OCI-LY3 (cell line): Measurements from ENCODE around the gene TMOD4.

ENCODE experiments used
- H2AFZ ChIP-seq: fragments of 200-600, 300-600 bp; shearing (Covaris generic); 2 replicates; pipeline ENCODE4 v1.6.0; 2014; ENCODE audit warnings: antibody characterized with exemption, low read depth, low read length
- H3K27ac ChIP-seq: fragments of 200-600, 300-600 bp; sonication (generic); 2 replicates; pipeline ENCODE4 v1.5.1; 2014; ENCODE audit warnings: mild to moderate bottlenecking, low read length, moderate library complexity, mixed read lengths
- H3K27me3 ChIP-seq: fragments of 200-600, 300-600 bp; sonication (generic); 2 replicates; pipeline ENCODE4 v1.6.1; 2014; ENCODE audit warnings: low read depth, low read length, mixed read lengths
- H3K36me3 ChIP-seq: fragments of 200-600, 300-600 bp; sonication (generic); replicated peaks from 2 replicates; pipeline ENCODE3; 2014; ENCODE audit warnings: low read depth, low read length, mixed read lengths
- H3K4me1 ChIP-seq: fragments of 300-600, 200-600 bp; sonication (generic); 2 replicates; pipeline ENCODE4 v1.6.1; 2014; ENCODE audit warnings: low read length, mixed read lengths
- H3K4me2 ChIP-seq: fragments of 200-600, 300-600 bp; sonication (generic); 2 replicates; pipeline ENCODE4 v1.6.1; 2014; ENCODE audit warnings: low read length, mixed read lengths
- H3K4me3 ChIP-seq: fragments of 300-600, 200-600 bp; sonication (generic); 2 replicates; pipeline ENCODE4 v1.5.1; 2014; ENCODE audit warnings: antibody characterized with exemption, mild to moderate bottlenecking, low read length, moderate library complexity
- H3K79me2 ChIP-seq: fragments of 300-600, 200-600 bp; shearing (Covaris generic); 2 replicates; pipeline ENCODE4 v1.6.1; 2014; ENCODE audit warnings: mild to moderate bottlenecking, low read length, mixed read lengths
- H3K9ac ChIP-seq: fragments of 300-600, 200-600 bp; shearing (Covaris generic); 2 replicates; pipeline ENCODE4 v1.6.0; 2014; ENCODE audit warnings: mild to moderate bottlenecking, low read length, moderate library complexity
- H3K9me3 ChIP-seq: fragments of 200-600, 300-600 bp; shearing (Covaris generic); 2 replicates; pipeline ENCODE4 v1.6.1; 2014; ENCODE audit warnings: low read length, mixed read lengths; ENCODE audit not compliant: insufficient read depth
- H4K20me1 ChIP-seq: fragments of 200-600, 300-600 bp; sonication (generic); 2 replicates; pipeline ENCODE4 v1.6.1; 2016; ENCODE audit warnings: low read length, mixed read lengths; ENCODE audit not compliant: insufficient read depth
- EZH2phosphoT487 ChIP-seq: fragments of 200-600 bp; shearing (Covaris generic); IDR thresholded peaks from 2 replicates; pipeline ENCODE4 v1.6.1; 2018; ENCODE audit warnings: antibody characterized with exemption, mixed run types, low read depth
- TF ChIP-seq, protein P1 (sequence below): fragments of 200-600, 300-600 bp; sonication (generic); IDR thresholded peaks from 2 replicates; pipeline ENCODE4 v1.5.1; 2014; ENCODE audit warnings: antibody characterized with exemption, low read length, low read depth

Gene TMOD4

DNA sequence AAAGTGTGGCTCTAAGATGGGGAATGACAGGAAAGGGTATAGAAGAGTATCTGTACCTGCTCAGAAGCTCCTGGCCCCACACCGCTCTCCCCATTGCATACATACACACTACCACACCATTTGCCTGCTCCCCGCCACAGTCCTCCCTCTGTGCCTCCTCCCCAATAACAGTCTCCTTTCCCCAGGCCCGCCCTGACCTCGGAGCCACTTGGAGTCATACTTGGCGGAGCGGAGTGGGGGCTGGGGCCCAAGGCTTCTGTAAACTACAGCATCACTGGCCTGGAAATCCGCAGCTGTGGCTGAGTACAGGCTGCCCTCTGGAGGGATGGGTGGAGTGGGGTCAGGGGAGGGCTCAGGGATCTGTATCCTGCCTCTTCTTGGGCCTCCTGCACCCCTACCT lies 38.0 kb downstream of the TMOD4 start:
- no peak overlapping the region for H2AFZ ChIP-seq
- no peaks in the 10 kb centered on the region for H3K9me3 ChIP-seq
- H3K4me2 ChIP-seq: no peak overlapping the region
- H3K4me1 ChIP-seq: peaks cover 6% of the 10 kb centered on the region; the same call in 1 of the 2 replicates
- H3K79me2 ChIP-seq: no peaks in the 10 kb centered on the region
- H3K27ac ChIP-seq: no peak overlapping the region
- no peaks in the 10 kb centered on the region for H3K36me3 ChIP-seq
- TF ChIP-seq EZH2phosphoT487: no peak
- TF ChIP-seq, protein P1, sequence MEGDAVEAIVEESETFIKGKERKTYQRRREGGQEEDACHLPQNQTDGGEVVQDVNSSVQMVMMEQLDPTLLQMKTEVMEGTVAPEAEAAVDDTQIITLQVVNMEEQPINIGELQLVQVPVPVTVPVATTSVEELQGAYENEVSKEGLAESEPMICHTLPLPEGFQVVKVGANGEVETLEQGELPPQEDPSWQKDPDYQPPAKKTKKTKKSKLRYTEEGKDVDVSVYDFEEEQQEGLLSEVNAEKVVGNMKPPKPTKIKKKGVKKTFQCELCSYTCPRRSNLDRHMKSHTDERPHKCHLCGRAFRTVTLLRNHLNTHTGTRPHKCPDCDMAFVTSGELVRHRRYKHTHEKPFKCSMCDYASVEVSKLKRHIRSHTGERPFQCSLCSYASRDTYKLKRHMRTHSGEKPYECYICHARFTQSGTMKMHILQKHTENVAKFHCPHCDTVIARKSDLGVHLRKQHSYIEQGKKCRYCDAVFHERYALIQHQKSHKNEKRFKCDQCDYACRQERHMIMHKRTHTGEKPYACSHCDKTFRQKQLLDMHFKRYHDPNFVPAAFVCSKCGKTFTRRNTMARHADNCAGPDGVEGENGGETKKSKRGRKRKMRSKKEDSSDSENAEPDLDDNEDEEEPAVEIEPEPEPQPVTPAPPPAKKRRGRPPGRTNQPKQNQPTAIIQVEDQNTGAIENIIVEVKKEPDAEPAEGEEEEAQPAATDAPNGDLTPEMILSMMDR: no peak
- H3K9ac ChIP-seq: no peak overlapping the region
- H4K20me1 ChIP-seq: no peaks in the 10 kb centered on the region
- H3K27me3 ChIP-seq: no peaks in the 10 kb centered on the region; the same call in 1 of the 2 replicates
- no peak overlapping the region for H3K4me3 ChIP-seq

DNA sequence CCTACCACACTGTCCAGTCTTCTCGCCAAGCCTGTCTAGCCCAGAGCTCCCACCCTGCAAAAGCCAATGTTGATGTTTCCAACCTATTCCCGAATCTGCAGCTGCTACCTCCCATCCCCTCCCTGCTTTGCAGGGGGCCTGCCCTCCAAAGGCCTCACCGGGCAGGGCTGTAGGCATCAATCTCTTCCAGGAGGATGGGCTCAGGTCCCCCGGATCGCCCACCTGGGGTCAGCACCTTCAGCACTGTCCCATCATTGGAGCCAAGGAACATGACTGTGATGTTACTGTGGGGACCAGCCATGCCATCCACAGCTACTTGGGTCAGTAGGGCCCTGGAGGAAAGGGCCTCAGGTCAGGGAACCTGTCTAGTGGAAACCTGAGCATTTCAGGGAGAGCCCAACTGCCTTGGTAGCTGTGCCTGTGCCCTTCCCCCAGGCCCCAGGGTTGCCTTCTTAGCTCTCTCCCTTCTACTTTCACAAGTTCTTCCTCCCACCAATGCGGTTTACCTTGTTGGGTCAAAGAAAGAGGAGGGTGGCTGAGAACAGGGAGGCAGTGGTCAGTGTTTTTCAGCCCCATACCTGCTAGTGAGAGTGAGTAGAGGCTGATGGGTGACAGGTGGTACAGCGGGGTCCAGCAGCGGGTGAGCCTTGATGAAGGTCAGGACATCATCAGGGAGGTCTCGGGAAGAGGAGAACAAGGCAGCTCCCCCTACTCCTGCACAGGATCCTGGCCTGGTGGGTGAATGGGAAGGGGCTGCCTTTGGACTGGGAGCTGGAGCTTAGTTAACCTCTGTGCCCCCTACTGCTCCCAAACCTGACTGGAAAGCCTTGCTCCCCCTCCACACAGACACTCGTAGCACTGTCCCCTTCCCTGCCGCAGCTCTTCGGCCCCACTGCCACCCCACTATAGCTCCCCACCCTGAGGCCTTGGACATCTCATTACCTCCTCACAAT lies 40.1 kb downstream of the TMOD4 start:
- H4K20me1 ChIP-seq: no peaks in the 10 kb centered on the region
- TF ChIP-seq, protein P1: peak; percentile 17; the same call in 1 of the 2 replicates
- TF ChIP-seq EZH2phosphoT487: no peak
- no peaks in the 10 kb centered on the region for H3K9me3 ChIP-seq
- H3K4me2 ChIP-seq: no peak overlapping the region
- H3K36me3 ChIP-seq: no peaks in the 10 kb centered on the region
- H3K4me1 ChIP-seq: no peaks in the 10 kb centered on the region
- H3K9ac ChIP-seq: no peak overlapping the region
- no peaks in the 10 kb centered on the region; the same call in 1 of the 2 replicates for H3K27me3 ChIP-seq
- no peaks in the 10 kb centered on the region for H3K79me2 ChIP-seq
- no peak overlapping the region for H2AFZ ChIP-seq
- no peak overlapping the region for H3K4me3 ChIP-seq
- no peak overlapping the region for H3K27ac ChIP-seq

DNA sequence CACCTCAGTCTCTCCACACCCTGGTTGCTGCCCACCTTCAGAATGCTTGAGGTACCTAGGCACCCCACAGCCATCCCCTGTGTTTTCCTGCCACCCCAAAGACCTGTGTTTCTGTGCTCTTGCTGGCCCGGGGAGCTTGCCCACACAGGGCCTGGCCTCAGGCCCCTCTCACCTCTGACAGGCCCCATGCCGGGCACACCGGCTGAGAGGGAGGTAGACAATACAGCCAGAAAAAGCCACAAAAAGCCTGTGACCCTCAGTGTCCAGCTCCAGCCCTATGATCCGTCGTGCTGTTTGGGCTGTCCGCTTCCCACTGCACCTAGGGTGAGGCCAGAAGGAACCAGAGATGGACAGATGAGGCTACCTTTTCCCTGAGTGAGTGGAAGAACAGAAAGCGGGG lies 40.8 kb downstream of the TMOD4 start:
- H3K79me2 ChIP-seq: no peaks in the 10 kb centered on the region
- TF ChIP-seq EZH2phosphoT487: no peak
- TF ChIP-seq, protein P1: no peak
- H2AFZ ChIP-seq: no peak overlapping the region
- H3K4me3 ChIP-seq: no peak overlapping the region
- no peaks in the 10 kb centered on the region for H3K9me3 ChIP-seq
- H3K27me3 ChIP-seq: no peaks in the 10 kb centered on the region; the same call in 1 of the 2 replicates
- H3K9ac ChIP-seq: no peak overlapping the region
- no peaks in the 10 kb centered on the region for H3K4me1 ChIP-seq
- H3K4me2 ChIP-seq: no peak overlapping the region
- no peak overlapping the region for H3K27ac ChIP-seq
- H3K36me3 ChIP-seq: no peaks in the 10 kb centered on the region
- H4K20me1 ChIP-seq: no peaks in the 10 kb centered on the region

DNA sequence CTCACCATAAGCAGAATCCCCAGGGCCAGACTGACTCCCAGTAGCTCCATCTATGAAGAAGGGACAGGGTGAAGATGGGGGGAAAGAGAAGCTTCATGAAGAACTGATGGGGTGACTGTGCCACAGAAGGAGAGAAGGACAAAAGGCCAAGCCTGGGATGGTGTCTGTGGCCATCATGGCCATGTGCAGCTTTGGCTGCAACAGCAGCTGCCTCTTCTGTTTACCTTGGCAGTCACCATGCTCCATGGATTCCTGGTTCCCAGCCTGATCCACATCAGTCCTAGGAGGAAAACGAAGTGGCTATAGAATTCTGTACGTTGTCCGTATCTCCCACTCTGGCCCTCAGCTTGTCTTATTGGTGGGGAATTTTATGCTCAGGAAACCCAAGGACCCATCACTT lies 41.4 kb downstream of the TMOD4 start:
- Histone ChIP-seq H3K9ac (no peak overlapping the region), H3K36me3 (no peaks in the 10 kb centered on the region), H3K79me2 (no peaks in the 10 kb centered on the region), H3K27ac (no peak overlapping the region), H3K27me3 (no peaks in the 10 kb centered on the region), H3K9me3 (no peaks in the 10 kb centered on the region), H3K4me1 (no peaks in the 10 kb centered on the region), H4K20me1 (no peaks in the 10 kb centered on the region), H3K4me3 (no peak overlapping the region), H3K4me2 (no peak overlapping the region), H2AFZ (no peak overlapping the region)
- TF ChIP-seq EZH2phosphoT487: no peak
- TF ChIP-seq, protein P1: no peak
